Dendritic cell treated with granulocyte-macrophage colony-stimulating factor and Interleukin-4, amounts not matched to agents 40 ng/mL and 50 ng/mL, for 4 days (primary cell): ENCODE measurements around the gene MCC.

Experiments used
- H3K27ac Mint-ChIP-seq: one replicate; pipeline ENCODE4 v1.8.0; 2022; ENCODE audit warnings: mild to moderate bottlenecking, mixed read lengths
- H3K27me3 Mint-ChIP-seq: one replicate; pipeline ENCODE4 v1.8.0; 2022; ENCODE audit warnings: mild to moderate bottlenecking, mixed read lengths
- H3K36me3 Mint-ChIP-seq: one replicate; pipeline ENCODE4 v1.8.0; 2022; ENCODE audit warnings: low read depth, mixed read lengths
- H3K4me1 Mint-ChIP-seq: one replicate; pipeline ENCODE4 v1.8.0; 2022; ENCODE audit warnings: low read depth, mixed read lengths
- H3K4me3 Mint-ChIP-seq: one replicate; pipeline ENCODE4 v1.8.0; 2022; ENCODE audit warnings: mild to moderate bottlenecking, moderate library complexity, mixed read lengths
- H3K9me3 Mint-ChIP-seq: one replicate; pipeline ENCODE4 v1.8.0; 2022; ENCODE audit warnings: mixed read lengths
- intact Hi-C: fragments of 100-400 bp; cut with micrococcal nuclease; formaldehyde crosslinking; loops from one replicate; pipeline ENCODE4 v1.15.0; 2022

The MCC gene

GRCh38 chr5:113487781-113488644 is at the start of gene MCC:
MCC (minus strand) TSS chr5:113488453.
- H3K36me3 Mint-ChIP-seq, result peaks cover 7% of the 10 kb centered on the region
- H3K4me3 Mint-ChIP-seq, result peak within 1 kb of the TSS; percentile 78
- H3K4me1 Mint-ChIP-seq, result peaks cover 25% of the 10 kb centered on the region
- no peak within 1 kb of the TSS for H3K27ac Mint-ChIP-seq
- H3K27me3 Mint-ChIP-seq, result peaks cover 87% of the 10 kb centered on the region
- H3K9me3 Mint-ChIP-seq, result peaks cover 23% of the 10 kb centered on the region
- intact Hi-C loops, result no loop called here

DNA sequence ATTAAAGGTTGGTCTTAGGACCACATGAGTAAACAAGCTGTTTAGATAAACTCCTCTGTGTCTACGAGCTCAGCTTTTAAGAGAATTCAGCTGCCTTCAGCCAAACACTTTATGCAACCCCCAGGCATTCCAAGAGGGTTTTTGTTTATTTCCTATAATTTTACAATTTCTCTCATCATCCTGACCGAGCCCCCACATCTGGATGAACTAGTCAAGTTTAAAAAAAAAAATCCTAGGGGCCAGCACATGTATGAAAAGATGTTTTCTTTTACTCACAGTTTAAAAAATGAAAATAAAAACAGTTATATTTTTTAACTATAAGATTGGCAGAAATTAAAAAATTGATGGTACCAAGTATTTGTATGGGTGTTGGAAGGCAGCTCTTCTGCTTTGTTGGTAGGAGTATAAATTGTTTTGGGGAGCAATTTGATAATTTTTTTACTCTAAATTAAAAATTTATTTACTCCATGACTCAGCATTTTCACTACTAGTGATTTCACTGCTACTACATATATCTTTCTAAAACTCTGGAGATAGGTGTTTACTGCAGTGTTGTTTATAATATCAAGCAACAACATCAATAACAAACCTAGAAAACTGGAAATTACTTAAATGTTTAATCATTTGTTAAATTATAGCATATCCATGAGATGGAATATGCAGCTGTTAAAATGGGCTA is 43.4 kb upstream of the MCC start:
- Mint-ChIP-seq H3K27ac (no peak overlapping the region), H3K9me3 (peaks cover 13% of the 10 kb centered on the region), H3K4me3 (no peak overlapping the region), H3K27me3 (no peaks in the 10 kb centered on the region), H3K36me3 (peaks cover 39% of the 10 kb centered on the region), H3K4me1 (no peaks in the 10 kb centered on the region)
- intact Hi-C loops, result no loop called here

DNA sequence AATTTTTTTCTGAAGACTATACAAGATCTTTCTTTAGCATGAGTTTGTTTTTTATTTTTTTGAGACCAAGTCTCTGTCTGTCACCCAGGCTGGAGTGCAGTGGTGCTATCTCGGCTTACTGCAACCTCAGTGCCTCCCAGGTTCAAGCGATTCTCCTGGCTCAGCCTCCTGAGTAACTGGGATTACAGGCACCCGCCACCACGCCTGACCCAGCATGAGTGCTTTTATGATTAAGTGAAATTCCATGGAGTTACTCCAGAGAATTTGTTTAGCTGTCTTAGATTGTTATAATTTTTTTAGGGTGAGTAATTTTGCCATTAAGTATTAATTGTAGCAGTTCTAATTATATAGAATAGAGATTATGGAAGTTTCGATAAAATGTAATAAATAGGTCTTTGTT is 39.5 kb upstream of the MCC start:
- Mint-ChIP-seq H3K9me3 (peaks cover 13% of the 10 kb centered on the region), H3K27me3 (no peaks in the 10 kb centered on the region), H3K27ac (no peak overlapping the region), H3K36me3 (peaks cover 15% of the 10 kb centered on the region), H3K4me3 (no peak overlapping the region), H3K4me1 (no peaks in the 10 kb centered on the region)
- intact Hi-C loops, result no loop called here

DNA sequence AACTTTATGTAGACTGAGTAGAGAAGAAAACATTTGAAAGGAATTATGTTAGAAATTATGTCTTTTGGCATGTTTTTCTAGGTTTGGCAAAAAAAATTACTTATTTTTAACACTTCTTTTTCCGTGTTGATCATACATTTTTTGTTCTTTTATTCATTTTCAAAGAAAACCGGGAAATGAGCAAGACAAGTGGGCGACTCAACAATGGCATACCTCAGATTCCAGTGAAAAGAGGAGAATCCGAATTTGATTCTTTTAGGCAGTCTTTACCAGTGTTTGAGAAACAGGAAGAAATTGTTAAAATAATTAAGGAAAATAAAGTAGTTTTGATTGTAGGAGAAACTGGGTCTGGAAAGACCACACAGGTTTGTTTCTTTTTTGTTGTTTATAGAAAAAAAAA is 38.2 kb upstream of the MCC start:
- intact Hi-C loops, result no loop called here
- H3K27me3 Mint-ChIP-seq, result no peaks in the 10 kb centered on the region
- no peaks in the 10 kb centered on the region for H3K4me1 Mint-ChIP-seq
- no peak overlapping the region for H3K27ac Mint-ChIP-seq
- H3K9me3 Mint-ChIP-seq, result peaks cover 13% of the 10 kb centered on the region
- H3K4me3 Mint-ChIP-seq, result no peak overlapping the region
- peaks cover 16% of the 10 kb centered on the region for H3K36me3 Mint-ChIP-seq

- H3K36me3 Mint-ChIP-seq, result peaks cover 18% of the 10 kb centered on the region
- H3K9me3 Mint-ChIP-seq, result no peaks in the 10 kb centered on the region
- peak overlapping the region; percentile 26 for H3K4me3 Mint-ChIP-seq
- intact Hi-C loops, result no loop called here
- H3K27me3 Mint-ChIP-seq, result no peaks in the 10 kb centered on the region
- peaks cover 3% of the 10 kb centered on the region for H3K4me1 Mint-ChIP-seq
- H3K27ac Mint-ChIP-seq, result peak overlapping the region; percentile 30
Measured at GRCh38 chr5:113524927-113525326, 36.7 kb upstream of the MCC start.

- no peaks in the 10 kb centered on the region for H3K27me3 Mint-ChIP-seq
- intact Hi-C loops, result no loop called here
- peaks cover 36% of the 10 kb centered on the region for H3K36me3 Mint-ChIP-seq
- peaks cover 5% of the 10 kb centered on the region for H3K4me1 Mint-ChIP-seq
- no peak overlapping the region for H3K27ac Mint-ChIP-seq
- no peak overlapping the region for H3K4me3 Mint-ChIP-seq
- H3K9me3 Mint-ChIP-seq, result no peaks in the 10 kb centered on the region
Measured at GRCh38 chr5:113523168-113523567, 34.9 kb upstream of the MCC start.

GRCh38 chr5:113520899-113521298 is 32.6 kb upstream of the MCC start:
- H3K36me3 Mint-ChIP-seq, result peaks cover 54% of the 10 kb centered on the region
- no peak overlapping the region for H3K27ac Mint-ChIP-seq
- H3K9me3 Mint-ChIP-seq, result no peaks in the 10 kb centered on the region
- no peaks in the 10 kb centered on the region for H3K27me3 Mint-ChIP-seq
- H3K4me1 Mint-ChIP-seq, result peaks cover 18% of the 10 kb centered on the region
- H3K4me3 Mint-ChIP-seq, result no peak overlapping the region
- intact Hi-C loops, result no loop called here

DNA sequence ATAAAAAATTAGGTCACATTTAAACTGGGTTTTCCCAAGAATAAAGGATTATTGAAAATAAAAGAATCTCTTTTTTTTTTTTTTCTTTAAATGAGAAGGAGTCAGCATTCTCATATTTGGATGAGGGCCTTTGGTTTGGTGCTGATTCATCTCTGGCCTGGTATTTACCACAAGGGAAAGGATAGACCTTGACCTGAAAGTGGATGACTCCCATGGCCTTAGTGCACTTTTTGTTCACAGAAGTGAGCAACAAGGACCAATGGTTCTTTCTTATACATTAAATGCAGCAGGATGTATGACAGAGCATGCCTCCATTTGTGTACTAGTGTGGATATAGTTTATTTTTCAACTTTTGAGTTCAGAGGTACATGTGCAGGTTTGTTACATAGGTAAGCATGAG is 32.2 kb upstream of the MCC start:
- no peak overlapping the region for H3K4me3 Mint-ChIP-seq
- intact Hi-C loops, result no loop called here
- H3K27me3 Mint-ChIP-seq, result no peaks in the 10 kb centered on the region
- no peaks in the 10 kb centered on the region for H3K9me3 Mint-ChIP-seq
- peaks cover 22% of the 10 kb centered on the region for H3K4me1 Mint-ChIP-seq
- H3K27ac Mint-ChIP-seq, result no peak overlapping the region
- H3K36me3 Mint-ChIP-seq, result peaks cover 58% of the 10 kb centered on the region

DNA sequence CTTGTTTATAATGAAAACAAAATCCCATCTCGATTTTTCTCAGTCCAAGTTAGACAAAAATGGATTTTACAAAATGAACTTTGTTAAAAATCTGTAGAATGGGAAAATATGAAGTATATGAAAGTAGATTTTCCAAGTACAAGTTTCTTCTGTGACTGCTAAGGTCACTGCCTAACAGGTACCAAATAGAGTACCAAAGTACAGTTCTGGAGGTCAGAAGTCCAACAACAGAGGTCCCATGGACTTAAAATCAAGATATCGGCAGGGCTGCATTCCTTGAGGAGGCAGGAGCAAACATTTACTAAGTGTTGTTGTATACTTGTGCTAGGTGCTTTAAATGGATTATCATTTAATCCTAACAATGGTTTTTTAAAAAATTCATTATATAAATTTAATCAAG is 31.2 kb upstream of the MCC start:
- Mint-ChIP-seq H3K36me3 (peaks cover 62% of the 10 kb centered on the region), H3K9me3 (no peaks in the 10 kb centered on the region), H3K4me1 (peaks cover 31% of the 10 kb centered on the region), H3K27ac (no peak overlapping the region), H3K27me3 (no peaks in the 10 kb centered on the region), H3K4me3 (no peak overlapping the region)
- intact Hi-C loops, result no loop called here

DNA sequence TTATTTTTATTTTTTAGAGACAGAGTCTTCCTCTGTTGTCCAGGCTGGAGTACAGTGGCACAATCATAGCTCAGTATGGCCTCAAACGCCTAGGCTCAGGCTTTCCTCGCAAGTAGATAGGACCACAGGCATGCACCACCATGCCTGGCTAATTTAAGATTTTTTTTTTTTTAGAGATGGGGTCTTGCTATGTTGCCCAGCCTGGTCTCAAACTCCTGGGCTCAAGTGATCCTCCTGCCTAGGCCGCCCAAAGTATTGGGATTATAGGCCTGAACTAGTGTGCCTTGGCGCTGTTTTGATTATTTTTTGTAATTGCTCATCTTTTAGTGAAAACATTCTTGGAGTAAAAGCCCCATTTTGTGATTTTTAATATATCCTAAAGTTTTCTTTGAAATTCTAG is 30.6 kb upstream of the MCC start:
- Mint-ChIP-seq H3K27me3 (no peaks in the 10 kb centered on the region), H3K27ac (no peak overlapping the region), H3K4me1 (peaks cover 34% of the 10 kb centered on the region), H3K36me3 (peaks cover 65% of the 10 kb centered on the region), H3K4me3 (no peak overlapping the region), H3K9me3 (no peaks in the 10 kb centered on the region)
- intact Hi-C loops, result no loop called here

DNA sequence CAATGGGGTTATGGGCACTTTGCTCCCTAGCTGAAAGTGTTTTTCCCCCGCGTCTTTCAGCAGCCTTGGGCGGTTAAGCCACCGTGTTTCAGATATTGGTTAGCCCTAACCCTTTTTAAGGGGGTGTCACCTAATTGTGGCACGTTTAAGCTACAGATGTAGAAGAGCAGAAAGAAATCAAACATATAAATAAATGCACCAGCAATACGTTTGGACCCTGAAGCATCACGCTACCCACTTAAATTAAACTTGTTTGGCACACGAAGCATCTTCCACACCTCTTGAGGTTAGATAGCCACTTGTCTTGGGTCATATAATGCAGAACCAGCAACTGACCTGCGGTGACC is 26.0 kb upstream of the MCC start:
- peak overlapping the region; percentile 89 for H3K4me3 Mint-ChIP-seq
- peaks cover 44% of the 10 kb centered on the region for H3K36me3 Mint-ChIP-seq
- H3K4me1 Mint-ChIP-seq, result peaks cover 36% of the 10 kb centered on the region
- H3K27ac Mint-ChIP-seq, result peak overlapping the region; percentile 96
- no peaks in the 10 kb centered on the region for H3K9me3 Mint-ChIP-seq
- intact Hi-C loops, result loop anchor here (5.0 kb wide), 4 partner anchors 137 to 592 kb away; partner anchors contain the start of genes DCP2 and REEP5
- peaks cover 22% of the 10 kb centered on the region for H3K27me3 Mint-ChIP-seq

DNA sequence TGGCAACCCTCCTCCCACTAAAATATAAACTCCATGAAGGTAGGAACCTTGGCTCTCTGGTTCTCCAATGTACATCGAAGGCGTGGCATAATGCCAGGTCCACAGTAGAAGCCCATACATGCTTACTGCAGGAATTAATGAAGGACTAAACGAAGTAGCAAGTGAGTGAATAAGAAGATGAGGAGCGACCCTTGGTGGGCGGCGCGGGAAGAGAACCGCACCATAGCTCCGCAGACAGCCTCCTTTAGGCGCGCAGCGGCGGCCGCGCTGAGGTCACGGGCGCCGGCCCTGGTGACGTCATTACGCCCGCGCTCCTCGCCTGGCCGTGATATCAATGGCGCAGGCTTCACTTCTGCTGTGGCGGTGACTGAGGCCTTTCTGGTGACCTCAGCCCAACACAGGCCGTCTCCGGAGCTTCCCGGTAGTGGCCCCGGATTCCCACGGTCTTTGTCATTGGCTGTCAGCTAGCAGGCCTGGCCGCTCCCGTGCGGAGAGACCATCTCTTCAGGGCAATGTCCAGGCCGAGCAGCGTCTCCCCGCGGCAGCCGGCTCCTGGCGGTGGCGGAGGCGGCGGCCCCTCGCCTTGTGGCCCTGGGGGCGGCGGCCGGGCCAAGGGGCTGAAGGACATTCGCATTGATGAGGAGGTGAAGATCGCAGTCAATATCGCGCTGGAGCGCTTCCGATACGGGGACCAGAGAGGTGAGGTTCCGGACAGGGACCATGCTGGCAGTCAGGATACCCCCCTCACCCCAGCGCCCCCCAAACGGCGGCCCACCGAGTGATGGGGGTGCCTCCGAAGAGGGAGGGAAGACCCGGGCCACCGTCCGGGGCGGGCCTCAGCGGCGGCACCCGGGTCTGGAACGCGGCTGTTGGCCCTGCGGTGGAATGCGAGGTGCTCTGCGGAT is 25.4 kb upstream of the MCC start, which contains the start of gene YTHDC2:
TSS of gene YTHDC2 (plus strand) at position 311 of the 905 bp plus-strand sequence. CDS start at position 513, 202 bp downstream.
- H3K27me3 Mint-ChIP-seq, result peaks cover 26% of the 10 kb centered on the region
- peaks cover 36% of the 10 kb centered on the region for H3K4me1 Mint-ChIP-seq
- intact Hi-C loops, result loop anchor here (5.0 kb wide), 4 partner anchors 136 to 591 kb away; partner anchors contain the start of genes DCP2 and REEP5
- peaks cover 37% of the 10 kb centered on the region for H3K36me3 Mint-ChIP-seq
- peak within 1 kb of the TSS; percentile 96 for H3K27ac Mint-ChIP-seq
- H3K4me3 Mint-ChIP-seq, result peak within 1 kb of the TSS; percentile 89
- H3K9me3 Mint-ChIP-seq, result no peaks in the 10 kb centered on the region

DNA sequence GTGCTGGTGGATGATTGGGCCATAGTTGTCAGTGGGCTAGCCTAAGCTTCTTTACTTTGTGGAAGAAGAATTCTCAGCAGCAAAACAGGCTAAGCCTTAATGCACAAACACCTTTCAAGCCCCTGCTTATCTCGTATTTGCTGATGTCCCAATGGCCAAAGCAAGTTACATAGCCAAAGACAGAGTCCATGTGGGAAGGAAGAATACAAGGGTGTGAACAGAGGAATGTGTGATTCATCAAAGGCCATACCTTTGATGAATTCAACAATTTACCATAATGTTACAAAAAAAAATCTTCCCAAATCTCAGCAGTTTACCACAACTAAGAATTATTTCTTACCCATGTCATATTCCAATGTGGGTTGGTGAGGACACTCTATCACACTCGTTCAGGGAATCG is 24.1 kb upstream of the MCC start:
- Mint-ChIP-seq H3K4me3 (no peak overlapping the region), H3K9me3 (no peaks in the 10 kb centered on the region), H3K4me1 (peaks cover 33% of the 10 kb centered on the region), H3K27me3 (peaks cover 34% of the 10 kb centered on the region), H3K36me3 (peaks cover 25% of the 10 kb centered on the region), H3K27ac (no peak overlapping the region)
- intact Hi-C loops, result loop anchor here (5.0 kb wide), 4 partner anchors 135 to 590 kb away; partner anchors contain the start of genes DCP2 and REEP5
